Right lung (tissue), 5 donors: ENCODE data around the gene DPYSL5. TPM values are rescaled to one million over a fixed set of nuclear protein-coding genes. Genes with fewer than 3 reads are reported as not detected.
"Not testable (repeated sequence)": the region's sequence is repeated elsewhere in the genome, so short reads cannot be mapped to it uniquely, and the experiment has no call there.

Source experiments
- DNase-seq, 2 donors: peaks; one replicate each; pipeline ENCODE4 v3.0.0-alpha.2; 2013
- polyA plus RNA-seq, 5 donors: library from polyadenylated mRNA; unstranded; fragments of 120-200 nt; gene quantifications; one replicate each; pipeline versions ENCODE4 v1.2.1 to v1.2.3, GENCODE V29; 2013; ENCODE audit warnings: inconsistent platforms in 1 of 5, low replicate concordance in 1 of 5; ENCODE audit not compliant: insufficient read length in 5 of 5, insufficient read depth in 1 of 5

The DPYSL5 gene
- polyA plus RNA-seq, 5 donors: 0.17 to 0.95 (median 0.27) TPM

GRCh38 chr2:26875065-26875634 lies 27.2 kb downstream of the DPYSL5 start:
- no peak for DNase-seq

- no peak for DNase-seq
Measured at GRCh38 chr2:26875808-26876207, 27.9 kb downstream of the DPYSL5 start.

GRCh38 chr2:26876260-26876659 lies 28.3 kb downstream of the DPYSL5 start:
- DNase-seq: no peak

GRCh38 chr2:26877276-26877675 lies 29.3 kb downstream of the DPYSL5 start:
- no peak for DNase-seq

GRCh38 chr2:26880161-26880560 lies 32.2 kb downstream of the DPYSL5 start:
- no peak for DNase-seq

- DNase-seq: no peak
Measured at GRCh38 chr2:26880910-26881435, 33.0 kb downstream of the DPYSL5 start.

GRCh38 chr2:26882220-26882619 lies 34.3 kb downstream of the DPYSL5 start:
- not testable (repeated sequence) for DNase-seq

GRCh38 chr2:26883956-26884355 lies 36.0 kb downstream of the DPYSL5 start:
- no peak for DNase-seq

GRCh38 chr2:26884486-26884885 lies 36.6 kb downstream of the DPYSL5 start:
- DNase-seq: no peak

- no peak for DNase-seq
Measured at GRCh38 chr2:26885651-26886329, 37.9 kb downstream of the DPYSL5 start.

- no peak for DNase-seq
Measured at GRCh38 chr2:26886736-26887135, 38.8 kb downstream of the DPYSL5 start.

- no peak for DNase-seq
Measured at GRCh38 chr2:26887151-26887550, 39.2 kb downstream of the DPYSL5 start.

- no peak for DNase-seq
Measured at GRCh38 chr2:26889796-26890195, 41.9 kb downstream of the DPYSL5 start.

- DNase-seq: no peak
Measured at GRCh38 chr2:26890341-26891000, 42.5 kb downstream of the DPYSL5 start.

- no peak for DNase-seq
Measured at GRCh38 chr2:26892133-26892532, 44.2 kb downstream of the DPYSL5 start.

- DNase-seq: no peak
Measured at GRCh38 chr2:26892922-26893524, 45.1 kb downstream of the DPYSL5 start.

- no peak for DNase-seq
Measured at GRCh38 chr2:26894136-26894535, 46.2 kb downstream of the DPYSL5 start.

GRCh38 chr2:26897807-26898479 lies 50.0 kb downstream of the DPYSL5 start:
- no peak for DNase-seq

- no peak for DNase-seq
Measured at GRCh38 chr2:26898480-26899078, 50.6 kb downstream of the DPYSL5 start.

GRCh38 chr2:26899500-26900164 lies 51.7 kb downstream of the DPYSL5 start:
- DNase-seq: no peak

GRCh38 chr2:26900831-26901321 lies 52.9 kb downstream of the DPYSL5 start:
- DNase-seq: no peak
